D721Med (cell line): ENCODE data around the gene MAST1.

Experiments used
- DNase-seq: peaks from one replicate; pipeline ENCODE4 v3.0.0; 2011; ENCODE audit warnings: low spot score; ENCODE audit not compliant: insufficient read length
- FAIRE-seq: peaks from 2 replicates; lab custom pipeline; 2011; peaks lifted over from hg19 to GRCh38; lab: Jason Lieb, UNC
- CTCF ChIP-seq: IDR thresholded peaks from 2 replicates; pipeline ENCODE4 v1.5.1; 2012; ENCODE audit warnings: mild to moderate bottlenecking, control low read depth; ENCODE audit not compliant: insufficient read depth; ENCODE audit errors: missing control alignments

The MAST1 gene

GRCh38 chr19:12838182-12838885, at the start of gene MAST1:
Gene MAST1, plus strand, starts transcription at chr19:12838515. Its CDS starts 58 bp downstream, at chr19:12838573.
- FAIRE-seq (no peak), DNase-seq (peak; percentile 69)
- peak; percentile 47 for TF ChIP-seq CTCF

- TF ChIP-seq CTCF: no peak
- no peak for FAIRE-seq
- DNase-seq: no peak
Observed at GRCh38 chr19:12788682-12789097, 49.6 kb upstream of the MAST1 start.

GRCh38 chr19:12789098-12789903, 49.0 kb upstream of the MAST1 start:
- no peak for TF ChIP-seq CTCF
- DNase-seq (no peak), FAIRE-seq (no peak)

GRCh38 chr19:12789904-12790619, 48.3 kb upstream of the MAST1 start:
- TF ChIP-seq CTCF: no peak
- DNase-seq (peak; percentile 88), FAIRE-seq (no peak)

GRCh38 chr19:12790628-12791344, 47.5 kb upstream of the MAST1 start:
- FAIRE-seq (no peak), DNase-seq (no peak)
- no peak for TF ChIP-seq CTCF

GRCh38 chr19:12791345-12792050, 46.8 kb upstream of the MAST1 start, which contains the start of gene JUNB:
Gene JUNB, plus strand, starts transcription at chr19:12791486. Its CDS starts 286 bp downstream, at chr19:12791772.
- peak; percentile 76 for DNase-seq
- TF ChIP-seq CTCF: no peak
- no peak for FAIRE-seq
